PC-3 (cell line): Measurements from ENCODE around the gene SLC12A8. TPM values are rescaled to one million over a fixed set of nuclear protein-coding genes. Genes with fewer than 3 reads are reported as not detected.

ENCODE experiments used
- ATAC-seq: fragments of 200-7000 bp; cut with Tn5 transposase; 2 replicates; pipeline ENCODE4 v1.9.1; 2020; ENCODE audit warnings: mild to moderate bottlenecking, moderate library complexity
- BruUV-seq: library from RNA; stranded (reverse); fragments of 400-500 nt; replicated peaks from 2 replicates; lab custom pipeline; 2021; lab: Mats Ljungman, UMichigan
- CTCF ChIA-PET: fragments of 300-600 bp; sonication (Branson Sonifier 250); formaldehyde crosslinking; loops from one replicate; lab custom pipeline; 2022; ENCODE audit warnings: antibody characterized with exemption; lab: Charles Lee
- POLR2A ChIA-PET: fragments of 300-600 bp; sonication (Branson Sonifier 250); formaldehyde crosslinking; loops from one replicate; lab custom pipeline; 2022; ENCODE audit warnings: antibody characterized with exemption; ENCODE audit not compliant: unreplicated experiment; lab: Charles Lee
- DNase-seq: peaks from one replicate; pipeline ENCODE4 v3.0.0-alpha.2; 2015
- H2AFZ ChIP-seq: fragments of 300-600 bp; sonication (generic); 2 replicates; pipeline ENCODE4 v1.6.0; 2016; ENCODE audit warnings: antibody characterized with exemption, low read length
- H3F3A ChIP-seq: fragments of 300-600 bp; sonication (generic); one replicate; pipeline ENCODE4 v1.6.0; 2017; ENCODE audit warnings: antibody characterized with exemption, low read length, control low read depth, mild to moderate bottlenecking; ENCODE audit not compliant: unreplicated experiment
- H3K27ac ChIP-seq: fragments of 300-600 bp; sonication (generic); 2 replicates; pipeline ENCODE4 v1.5.1; 2016; ENCODE audit warnings: mild to moderate bottlenecking, low read length
- H3K27me3 ChIP-seq: fragments of 300-600 bp; sonication (generic); 2 replicates; pipeline ENCODE4 v1.6.1; 2016; ENCODE audit warnings: low read length, mixed read lengths
- H3K36me3 ChIP-seq: fragments of 300-600 bp; sonication (generic); 2 replicates; pipeline ENCODE4 v1.6.1; 2016; ENCODE audit warnings: low read depth, mixed run types, low read length, mixed read lengths
- H3K4me1 ChIP-seq: fragments of 300-600 bp; sonication (generic); 2 replicates; pipeline ENCODE4 v1.5.1; 2016; ENCODE audit warnings: low read length; ENCODE audit not compliant: insufficient read depth
- H3K4me2 ChIP-seq: fragments of 300-600 bp; sonication (generic); 2 replicates; pipeline ENCODE4 v1.6.0; 2016; ENCODE audit warnings: low read length
- H3K4me3 ChIP-seq: fragments of 300-600 bp; sonication (generic); 2 replicates; pipeline ENCODE4 v1.5.1; 2016; ENCODE audit warnings: mild to moderate bottlenecking, low read length, mixed read lengths
- H3K79me2 ChIP-seq: fragments of 300-600 bp; sonication (generic); 2 replicates; pipeline ENCODE4 v1.6.1; 2017; ENCODE audit warnings: low read length, mixed read lengths
- H3K9ac ChIP-seq: fragments of 300-600 bp; sonication (generic); 2 replicates; pipeline ENCODE4 v1.6.0; 2016; ENCODE audit warnings: mild to moderate bottlenecking, low read length
- H3K9me2 ChIP-seq: fragments of 300-600 bp; sonication (generic); replicated peaks from 2 replicates; pipeline ENCODE4 v1.6.1; 2016; ENCODE audit warnings: mixed run types, low read length, mixed read lengths
- H3K9me3 ChIP-seq: fragments of 300-600 bp; sonication (generic); 2 replicates; pipeline ENCODE4 v1.6.1; 2016; ENCODE audit warnings: low read length, mixed read lengths
- H4K20me1 ChIP-seq: fragments of 300-600 bp; sonication (generic); 2 replicates; pipeline ENCODE4 v1.6.1; 2016; ENCODE audit warnings: low read length, mixed read lengths
- EZH2 ChIP-seq: fragments of 300-600 bp; sonication (generic); IDR thresholded peaks from one replicate; pipeline ENCODE4 v1.6.1; 2017; ENCODE audit warnings: antibody characterized with exemption, mild to moderate bottlenecking, low read length; ENCODE audit not compliant: unreplicated experiment
- EZH2phosphoT487 ChIP-seq: fragments of 300-600 bp; sonication (generic); IDR thresholded peaks from 2 replicates; pipeline ENCODE4 v1.6.1; 2018; ENCODE audit warnings: mild to moderate bottlenecking, antibody characterized with exemption, low read length, borderline replicate concordance
- intact Hi-C: fragments of 100-400 bp; cut with micrococcal nuclease; formaldehyde crosslinking; loops from 2 replicates; pipeline ENCODE4 v1.9.0; 2023
- total RNA-seq: library from RNA; depleted of rRNA; stranded (reverse); fragments of >200 nt; gene quantifications from 2 replicates; pipeline ENCODE4 v1.2.3, GENCODE V29; 2014
- TF ChIP-seq, protein P1 (sequence below): fragments of 300-600 bp; sonication (generic); conservative IDR thresholded peaks from 2 replicates; pipeline ENCODE4 v1.5.1; 2017; ENCODE audit warnings: antibody characterized with exemption, low read depth, mild to moderate bottlenecking, low read length

SLC12A8 gene
- total RNA-seq, 1 experiment from 2014 or later: 11.0 TPM

- no peak overlapping the region for H2AFZ ChIP-seq
- no peak overlapping the region for H3K4me2 ChIP-seq
- H3K79me2 ChIP-seq: no peaks in the 10 kb centered on the region
- BruUV-seq: no TSS peak
- no peak overlapping the region for H3K4me3 ChIP-seq
- H3K9me2 ChIP-seq: no peaks in the 10 kb centered on the region
- H3K27me3 ChIP-seq: no peaks in the 10 kb centered on the region
- H3K9ac ChIP-seq: no peak overlapping the region
- H3F3A ChIP-seq: no peaks in the 10 kb centered on the region
- ATAC-seq (no peak), DNase-seq (no peak)
- intact Hi-C loops: no loop called here
- no peaks in the 10 kb centered on the region for H3K9me3 ChIP-seq
- POLR2A ChIA-PET: no interaction called here
- no peak overlapping the region for H3K27ac ChIP-seq
- H3K4me1 ChIP-seq: peaks cover 9% of the 10 kb centered on the region
- no peaks in the 10 kb centered on the region for H3K36me3 ChIP-seq
- H4K20me1 ChIP-seq: no peaks in the 10 kb centered on the region
- CTCF ChIA-PET: no interaction called here
- TF ChIP-seq EZH2phosphoT487: no peak
- TF ChIP-seq, protein P1, sequence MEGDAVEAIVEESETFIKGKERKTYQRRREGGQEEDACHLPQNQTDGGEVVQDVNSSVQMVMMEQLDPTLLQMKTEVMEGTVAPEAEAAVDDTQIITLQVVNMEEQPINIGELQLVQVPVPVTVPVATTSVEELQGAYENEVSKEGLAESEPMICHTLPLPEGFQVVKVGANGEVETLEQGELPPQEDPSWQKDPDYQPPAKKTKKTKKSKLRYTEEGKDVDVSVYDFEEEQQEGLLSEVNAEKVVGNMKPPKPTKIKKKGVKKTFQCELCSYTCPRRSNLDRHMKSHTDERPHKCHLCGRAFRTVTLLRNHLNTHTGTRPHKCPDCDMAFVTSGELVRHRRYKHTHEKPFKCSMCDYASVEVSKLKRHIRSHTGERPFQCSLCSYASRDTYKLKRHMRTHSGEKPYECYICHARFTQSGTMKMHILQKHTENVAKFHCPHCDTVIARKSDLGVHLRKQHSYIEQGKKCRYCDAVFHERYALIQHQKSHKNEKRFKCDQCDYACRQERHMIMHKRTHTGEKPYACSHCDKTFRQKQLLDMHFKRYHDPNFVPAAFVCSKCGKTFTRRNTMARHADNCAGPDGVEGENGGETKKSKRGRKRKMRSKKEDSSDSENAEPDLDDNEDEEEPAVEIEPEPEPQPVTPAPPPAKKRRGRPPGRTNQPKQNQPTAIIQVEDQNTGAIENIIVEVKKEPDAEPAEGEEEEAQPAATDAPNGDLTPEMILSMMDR: no peak
- TF ChIP-seq EZH2: no peak
Observed at GRCh38 chr3:125069968-125070745, 142.4 kb downstream of the SLC12A8 start.

- BruUV-seq: no TSS peak
- ATAC-seq: no peak
- Histone ChIP-seq H3F3A (no peaks in the 10 kb centered on the region), H3K4me2 (no peak overlapping the region), H2AFZ (no peak overlapping the region), H3K9me2 (no peaks in the 10 kb centered on the region), H3K79me2 (no peaks in the 10 kb centered on the region), H3K27me3 (no peaks in the 10 kb centered on the region), H3K9ac (no peak overlapping the region), H3K27ac (no peak overlapping the region), H3K36me3 (no peaks in the 10 kb centered on the region), H3K4me1 (peaks cover 9% of the 10 kb centered on the region), H3K4me3 (no peak overlapping the region), H4K20me1 (no peaks in the 10 kb centered on the region), H3K9me3 (no peaks in the 10 kb centered on the region)
- POLR2A ChIA-PET: no interaction called here
- intact Hi-C loops: no loop called here
- CTCF ChIA-PET: no interaction called here
- TF ChIP-seq EZH2phosphoT487: no peak
- TF ChIP-seq, protein P1: no peak
- no peak for TF ChIP-seq EZH2
- DNase-seq: no peak
Observed at GRCh38 chr3:125069452-125069851, 143.1 kb downstream of the SLC12A8 start.

DNA sequence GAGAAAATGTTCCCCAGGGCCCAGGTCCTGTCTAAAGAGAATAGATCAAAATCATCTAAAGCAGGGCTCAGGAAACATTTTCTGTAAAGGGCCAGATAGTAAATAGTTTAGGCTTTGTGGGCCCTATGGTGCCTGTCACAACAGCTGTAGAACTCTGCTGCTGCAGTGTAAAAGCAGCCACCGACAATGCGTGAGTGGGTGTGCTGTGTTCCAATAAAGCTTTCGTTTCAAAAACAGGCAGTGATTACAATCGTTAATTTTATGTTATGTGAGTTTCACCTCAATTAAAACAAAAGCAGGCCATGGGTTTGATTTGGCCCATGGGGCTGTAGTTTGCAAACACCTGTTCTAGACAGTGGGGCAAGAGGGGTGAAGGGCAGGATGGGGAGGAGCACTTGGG is 144.3 kb downstream of the SLC12A8 start:
- no peaks in the 10 kb centered on the region for H3K9me2 ChIP-seq
- no peaks in the 10 kb centered on the region for H3F3A ChIP-seq
- DNase-seq (no peak), ATAC-seq (no peak)
- ChIA-PET POLR2A (no interaction called here), CTCF (no interaction called here)
- intact Hi-C loops: no loop called here
- peaks cover 16% of the 10 kb centered on the region for H3K4me1 ChIP-seq
- TF ChIP-seq, protein P1: no peak
- TF ChIP-seq EZH2phosphoT487 (no peak), EZH2 (no peak)
- H3K27ac ChIP-seq: no peak overlapping the region
- H3K36me3 ChIP-seq: no peaks in the 10 kb centered on the region
- H2AFZ ChIP-seq: no peak overlapping the region
- no peaks in the 10 kb centered on the region for H3K9me3 ChIP-seq
- BruUV-seq: no TSS peak
- H3K27me3 ChIP-seq: no peaks in the 10 kb centered on the region
- no peak overlapping the region for H3K9ac ChIP-seq
- H3K79me2 ChIP-seq: no peaks in the 10 kb centered on the region
- no peak overlapping the region for H3K4me2 ChIP-seq
- no peaks in the 10 kb centered on the region for H4K20me1 ChIP-seq
- no peak overlapping the region for H3K4me3 ChIP-seq
